ENCODE data around the gene DCN. TPM values are rescaled to one million over a fixed set of nuclear protein-coding genes. Genes with fewer than 3 reads are reported as not detected.

The DCN gene
- polyA plus RNA-seq, 3 donors = 459 to 519 (median 484) TPM

DNA sequence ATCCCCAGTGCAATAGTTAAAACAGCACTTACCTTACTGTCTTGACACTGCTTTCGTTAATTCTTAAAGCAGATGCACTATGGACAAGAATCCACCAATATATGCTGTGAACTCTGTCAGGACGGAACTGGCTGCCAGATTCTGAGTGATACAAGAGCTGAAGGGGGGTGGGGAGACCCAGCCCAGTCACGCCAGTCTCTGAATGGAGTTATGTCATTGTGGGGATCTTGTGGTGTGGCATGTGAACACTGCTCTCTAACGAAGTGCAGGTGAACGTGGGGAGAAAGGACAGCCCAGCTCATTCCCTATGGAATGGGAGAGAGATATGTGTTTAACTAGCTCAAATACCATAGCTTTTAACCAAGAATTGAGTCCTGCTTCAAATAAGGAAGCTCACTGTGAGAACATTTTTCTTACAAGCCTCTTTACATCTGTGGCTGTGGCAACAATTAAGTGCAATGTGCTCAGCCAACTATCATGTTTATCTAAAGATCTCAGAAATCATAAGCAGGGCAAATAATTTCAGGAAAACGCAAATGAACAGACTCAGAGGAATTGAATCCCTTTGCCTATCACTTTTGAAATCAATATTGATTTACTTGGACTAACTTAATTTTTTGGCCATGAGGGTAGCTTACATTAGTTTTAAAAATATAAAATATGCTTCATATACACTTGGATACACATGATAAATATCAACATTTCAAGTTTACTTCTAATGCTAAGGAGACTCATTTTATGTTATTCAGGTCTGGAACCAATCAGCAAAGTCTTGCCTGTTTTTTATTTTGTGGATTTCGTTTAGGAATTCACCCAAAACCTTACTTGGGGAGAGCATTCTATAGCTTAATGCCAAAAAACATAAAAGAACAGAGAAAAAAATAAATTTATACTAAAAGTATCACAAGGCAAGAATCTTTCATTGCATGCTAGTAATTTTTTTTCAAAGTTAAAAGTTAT is 71.0 kb downstream of the DCN start, which contains the start of gene LUM:
LUM (minus strand) TSS at position 129 of the 960 bp plus-strand sequence. CDS start 2,515 bp downstream, outside the sequence.
- DNase-seq (ENCODE audit: extremely low read depth in 1 of 11, low read depth in 9 of 11, low spot score in 4 of 11) = no peak

DNA sequence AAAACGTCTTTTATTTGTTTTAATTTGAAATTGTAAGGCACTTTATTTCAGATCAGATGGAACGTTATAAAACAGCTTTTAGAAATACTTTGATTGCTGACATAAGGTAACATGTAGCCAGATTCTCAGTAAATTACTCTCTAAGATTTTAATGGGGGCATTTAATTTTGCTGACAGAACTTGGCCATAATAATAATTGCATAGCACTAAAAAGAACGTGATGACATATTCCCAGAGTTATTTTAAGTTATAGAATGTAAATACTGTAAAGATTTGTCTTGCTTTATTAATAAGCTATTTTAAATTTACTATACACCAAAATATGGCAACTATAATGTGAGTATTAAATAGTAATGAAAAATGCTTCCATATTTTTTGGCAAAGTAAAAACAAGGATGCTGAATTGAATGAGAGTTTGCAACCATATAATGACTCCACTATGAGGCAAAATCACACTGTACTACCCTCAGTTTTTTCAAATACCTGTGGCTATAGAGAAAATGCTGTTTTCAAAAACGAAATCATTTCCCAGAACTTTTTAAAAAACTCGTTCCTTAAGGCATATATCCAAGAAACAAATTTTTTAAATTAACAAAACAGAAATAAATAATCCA is 72.2 kb downstream of the DCN start:
- no peak for DNase-seq (ENCODE audit: extremely low read depth in 1 of 11, low read depth in 9 of 11, low spot score in 4 of 11)

DNA sequence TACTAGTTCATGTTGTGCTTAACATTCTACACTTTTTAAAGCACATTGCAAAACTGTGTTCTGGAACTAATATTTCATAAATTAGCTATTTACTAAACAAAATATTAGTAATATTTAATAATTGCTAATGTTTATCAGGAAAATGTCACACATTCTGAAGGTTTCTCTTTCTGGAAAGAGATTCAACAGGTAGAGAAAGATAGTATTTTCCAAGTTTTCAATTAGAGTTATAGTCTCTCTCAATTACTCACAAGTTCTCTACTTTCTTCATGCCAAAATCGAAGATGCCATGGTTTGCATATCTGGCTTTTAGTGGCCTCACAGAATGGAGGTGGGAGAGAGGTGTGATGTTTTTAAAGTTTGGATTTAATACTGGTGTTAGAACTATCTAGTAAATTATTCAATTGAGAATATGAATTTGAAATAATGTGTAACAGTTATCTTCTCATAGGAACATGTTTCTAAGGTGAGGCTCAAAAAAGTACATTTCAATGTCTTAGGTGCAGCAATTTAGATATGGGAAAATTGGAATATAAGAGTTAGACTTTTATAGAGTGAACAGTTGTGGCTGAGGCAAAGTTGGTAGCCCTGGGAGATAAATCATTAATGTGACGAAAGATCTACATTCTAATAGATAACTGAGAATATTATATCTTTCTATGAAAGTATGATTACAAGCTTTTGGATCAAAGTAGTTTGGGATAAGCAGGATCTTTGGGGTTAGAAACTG is 72.9 kb downstream of the DCN start:
- no peak for DNase-seq (ENCODE audit: extremely low read depth in 1 of 11, low read depth in 9 of 11, low spot score in 4 of 11)

DNA sequence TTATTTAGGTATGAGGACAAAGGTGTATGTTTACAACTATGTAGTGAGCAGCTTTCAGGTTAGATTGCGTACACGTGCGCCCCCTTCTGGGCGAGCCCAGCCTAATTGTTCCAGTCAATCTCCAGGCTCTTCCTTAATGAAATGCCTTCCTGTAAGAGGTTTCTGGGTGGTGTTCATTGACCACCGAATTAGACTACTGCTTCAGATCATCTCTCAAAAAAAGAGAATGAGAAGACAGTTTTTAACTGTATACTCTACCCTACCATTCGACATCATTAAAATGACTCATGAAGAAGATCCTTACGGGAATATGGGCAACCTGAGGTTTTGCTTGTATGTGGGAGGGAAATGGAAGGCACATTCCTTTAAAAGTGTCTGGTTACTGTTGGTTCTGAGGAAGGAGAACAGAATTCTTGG is 73.5 kb downstream of the DCN start:
- DNase-seq (ENCODE audit: extremely low read depth in 1 of 11, low read depth in 9 of 11, low spot score in 4 of 11) = peak in 1 of 11 donors; percentile 15

DNA sequence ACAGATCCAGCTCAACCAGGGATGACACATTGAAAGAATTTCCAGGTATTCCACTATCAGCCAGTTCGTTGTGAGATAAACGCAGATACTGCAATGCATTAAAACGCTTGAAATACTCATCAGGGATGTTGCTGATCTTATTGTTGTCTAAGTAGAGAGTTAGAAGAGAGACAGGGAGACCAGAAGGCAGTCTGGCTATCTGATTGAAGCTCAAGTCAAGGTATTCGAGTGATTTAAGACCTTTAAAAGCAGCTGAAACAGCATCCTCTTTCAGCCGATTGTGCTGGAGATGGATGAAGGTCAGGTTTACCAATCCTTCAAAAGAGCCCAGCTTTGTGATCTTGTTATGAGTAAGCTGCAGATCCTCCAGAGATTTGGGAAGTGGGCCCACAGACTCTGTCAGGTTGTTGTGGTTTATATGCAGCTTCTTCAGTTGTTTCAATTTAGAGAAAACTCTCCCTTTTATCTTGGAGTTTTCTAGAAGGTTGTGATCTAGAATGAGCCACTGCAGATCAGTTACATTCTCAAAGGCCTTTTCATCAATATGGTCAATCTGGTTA is 74.3 kb downstream of the DCN start:
- DNase-seq (ENCODE audit: extremely low read depth in 1 of 11, low read depth in 9 of 11, low spot score in 4 of 11) = no peak

DNA sequence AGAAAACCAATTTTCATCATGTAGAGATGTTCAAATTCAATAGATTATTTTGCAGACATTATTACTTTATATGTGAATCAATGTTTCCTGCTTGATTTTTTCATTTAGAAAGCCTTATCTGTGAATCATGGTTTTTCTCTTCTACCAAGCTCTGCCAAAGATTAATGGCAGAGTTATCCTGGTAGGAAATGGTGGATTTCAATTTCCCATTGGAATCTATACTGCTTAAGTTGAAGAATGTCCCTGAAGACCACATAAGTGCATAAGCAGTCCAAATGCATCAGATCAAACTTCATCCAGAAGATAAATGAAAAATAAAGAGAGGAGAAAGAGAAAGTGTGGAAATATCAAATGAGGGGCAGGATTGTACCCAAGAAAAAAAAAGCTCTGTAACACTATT is 76.3 kb downstream of the DCN start:
- DNase-seq (ENCODE audit: extremely low read depth in 1 of 11, low read depth in 9 of 11, low spot score in 4 of 11) = no peak

DNA sequence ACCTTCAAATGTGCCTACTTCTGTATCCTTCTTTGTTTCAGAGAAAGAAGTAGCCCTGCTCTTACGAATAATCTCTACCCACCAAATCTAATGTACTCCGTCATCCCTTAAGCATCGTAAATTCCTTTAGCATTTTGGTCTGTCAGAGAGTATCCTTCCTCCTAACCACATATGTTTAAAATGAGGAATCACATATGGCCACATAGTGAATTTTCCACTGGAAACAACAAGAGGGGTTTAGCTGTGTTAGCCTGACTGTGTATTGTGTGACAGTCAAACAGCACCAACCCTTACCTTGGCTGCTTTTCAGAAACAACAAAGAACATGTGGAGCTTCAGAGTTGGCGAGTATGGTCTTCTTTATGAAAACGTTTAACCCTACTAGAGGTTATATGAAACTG is 76.8 kb downstream of the DCN start:
- no peak for DNase-seq (ENCODE audit: extremely low read depth in 1 of 11, low read depth in 9 of 11, low spot score in 4 of 11)

DNA sequence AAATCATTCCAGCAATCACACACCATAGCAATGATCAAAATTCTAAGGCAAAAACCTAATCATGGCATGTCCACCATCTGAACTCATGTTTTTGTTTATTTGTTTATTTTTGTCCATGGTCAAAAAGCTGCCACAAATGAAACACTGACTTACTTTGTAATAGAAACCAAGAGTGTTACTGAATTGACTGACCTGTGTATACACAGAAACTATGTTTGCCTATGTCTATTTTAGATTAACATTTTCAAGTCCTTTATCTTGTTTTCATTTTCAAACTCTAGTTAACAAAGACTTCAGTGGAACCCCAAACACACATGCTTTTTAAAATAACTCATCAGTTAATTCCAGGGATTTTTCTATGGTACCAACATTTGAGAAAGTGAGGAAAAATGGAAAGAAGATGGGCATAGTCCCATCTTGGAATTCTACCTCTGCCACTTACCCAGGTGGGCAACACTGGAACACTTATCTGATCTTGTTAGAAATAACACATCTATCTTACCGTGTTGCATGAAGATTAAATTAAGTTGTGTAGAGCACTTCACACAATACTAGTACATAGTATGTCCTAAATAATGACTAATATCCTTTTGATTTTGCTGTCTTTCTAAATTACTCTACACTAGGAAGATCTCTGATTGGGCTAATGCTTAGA is 77.7 kb downstream of the DCN start:
- no peak for DNase-seq (ENCODE audit: extremely low read depth in 1 of 11, low read depth in 9 of 11, low spot score in 4 of 11)

DNA sequence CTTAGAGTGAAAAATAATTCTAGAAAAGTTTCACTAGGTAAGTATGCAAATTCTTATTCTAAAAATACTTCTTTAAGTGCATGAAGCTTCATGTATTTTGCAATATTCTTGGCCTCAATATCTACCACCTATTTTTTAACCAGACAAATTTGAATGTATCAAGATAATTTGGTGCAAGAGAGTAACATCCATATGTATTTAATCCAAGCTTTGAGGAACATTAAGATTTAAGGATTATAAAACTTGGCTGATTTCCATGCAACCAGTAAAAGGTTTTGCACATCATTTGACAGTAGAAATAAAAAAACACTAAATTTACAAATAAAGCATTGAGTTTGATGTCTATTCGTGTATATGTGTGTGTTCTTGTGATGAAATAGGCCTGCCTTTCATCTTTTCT is 79.0 kb downstream of the DCN start:
- DNase-seq (ENCODE audit: extremely low read depth in 1 of 11, low read depth in 9 of 11, low spot score in 4 of 11) = no peak

DNA sequence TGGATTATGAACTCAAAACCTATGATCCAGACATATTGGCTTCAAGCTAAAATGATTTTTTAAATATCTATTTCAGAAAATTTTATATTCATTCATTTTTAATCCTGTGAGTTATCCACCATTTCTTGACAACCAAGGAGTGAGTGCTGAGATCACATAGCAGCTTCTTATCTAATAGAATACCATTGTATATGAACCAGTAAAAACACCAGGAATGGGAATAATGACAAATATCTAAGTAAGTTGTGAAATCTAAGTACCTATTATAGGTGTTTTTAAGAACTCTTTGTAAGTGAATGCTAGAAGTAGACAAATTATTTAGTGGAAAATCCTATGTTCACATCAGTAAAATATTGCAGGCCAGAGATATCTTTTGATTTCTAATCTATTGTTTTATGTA is 79.5 kb downstream of the DCN start:
- no peak for DNase-seq (ENCODE audit: extremely low read depth in 1 of 11, low read depth in 9 of 11, low spot score in 4 of 11)

DNA sequence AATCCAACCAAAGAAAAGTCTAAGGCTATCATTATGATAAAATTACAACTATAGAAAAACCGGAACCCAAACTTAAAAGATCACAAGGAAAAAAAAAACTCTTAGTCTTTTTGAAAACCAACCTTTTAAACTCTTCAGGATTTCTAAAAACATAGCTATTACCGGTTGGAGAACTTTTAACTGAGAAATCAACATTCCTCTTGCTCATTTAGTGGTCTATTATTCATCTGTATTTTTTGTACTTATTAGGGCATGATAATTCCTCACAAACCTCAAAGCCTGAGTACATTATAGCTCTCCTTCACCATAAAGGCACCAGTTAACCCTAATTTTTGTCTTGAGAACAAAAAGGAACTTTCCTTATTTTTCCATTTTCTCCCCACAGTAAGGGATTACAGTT is 81.7 kb downstream of the DCN start:
- DNase-seq (ENCODE audit: extremely low read depth in 1 of 11, low read depth in 9 of 11, low spot score in 4 of 11) = no peak

DNA sequence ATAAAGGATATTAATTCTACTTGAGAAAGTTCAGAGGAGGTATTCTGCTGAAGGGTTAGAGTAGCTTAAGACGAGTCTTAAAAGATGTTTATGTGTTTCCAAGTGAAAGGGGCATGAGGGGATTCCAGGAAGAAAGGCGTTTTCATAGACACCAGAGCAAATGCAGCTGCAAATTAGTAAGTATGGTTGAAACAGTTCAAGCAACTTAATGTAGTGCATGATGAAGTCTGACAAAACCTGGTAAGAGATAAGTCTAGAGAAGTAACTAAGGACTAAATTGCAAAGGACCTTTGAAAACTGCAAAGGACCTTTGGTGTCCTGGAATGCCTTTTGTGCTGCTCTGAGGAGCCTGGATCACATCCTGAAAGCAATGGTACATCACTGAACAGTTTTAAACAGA is 82.8 kb downstream of the DCN start:
- DNase-seq (ENCODE audit: extremely low read depth in 1 of 11, low read depth in 9 of 11, low spot score in 4 of 11) = no peak

DNA sequence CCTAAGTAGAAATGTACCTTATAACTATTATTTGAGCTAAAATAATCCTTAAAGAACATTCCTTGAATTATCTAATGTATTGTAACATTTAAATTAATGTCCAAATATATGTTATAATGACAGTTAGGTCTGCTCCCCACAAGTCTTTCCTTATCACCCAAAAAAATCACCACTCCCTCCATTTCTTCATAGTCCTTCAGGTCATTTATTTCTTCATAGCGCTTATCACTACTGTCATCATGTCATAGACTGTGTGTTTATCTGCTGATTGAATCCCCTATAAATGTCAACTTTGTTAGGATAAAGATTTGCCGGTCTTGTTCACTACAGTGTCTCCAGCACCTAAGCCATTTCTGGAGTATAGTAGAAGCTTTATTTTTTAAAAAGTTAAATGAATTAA is 83.3 kb downstream of the DCN start:
- DNase-seq (ENCODE audit: extremely low read depth in 1 of 11, low read depth in 9 of 11, low spot score in 4 of 11) = no peak

DNA sequence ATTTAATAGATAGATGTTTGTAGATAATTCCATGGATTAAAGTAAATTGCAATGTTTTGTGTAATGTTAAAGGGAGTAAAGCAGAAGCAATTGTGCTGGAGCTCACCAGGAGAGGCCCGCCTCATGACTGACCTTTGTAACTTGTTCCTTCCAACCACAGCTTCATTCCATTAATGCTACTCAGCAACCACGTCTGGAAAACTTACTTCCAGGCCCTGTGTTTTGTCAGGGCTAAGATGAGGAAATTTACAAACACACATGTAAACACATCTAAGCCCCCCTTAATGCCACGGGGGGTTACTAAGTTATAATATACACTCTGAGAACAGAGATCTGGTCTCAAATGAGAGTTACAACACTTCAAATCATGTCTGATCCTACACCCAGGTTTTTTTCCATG is 83.7 kb downstream of the DCN start:
- no peak for DNase-seq (ENCODE audit: extremely low read depth in 1 of 11, low read depth in 9 of 11, low spot score in 4 of 11)

DNA sequence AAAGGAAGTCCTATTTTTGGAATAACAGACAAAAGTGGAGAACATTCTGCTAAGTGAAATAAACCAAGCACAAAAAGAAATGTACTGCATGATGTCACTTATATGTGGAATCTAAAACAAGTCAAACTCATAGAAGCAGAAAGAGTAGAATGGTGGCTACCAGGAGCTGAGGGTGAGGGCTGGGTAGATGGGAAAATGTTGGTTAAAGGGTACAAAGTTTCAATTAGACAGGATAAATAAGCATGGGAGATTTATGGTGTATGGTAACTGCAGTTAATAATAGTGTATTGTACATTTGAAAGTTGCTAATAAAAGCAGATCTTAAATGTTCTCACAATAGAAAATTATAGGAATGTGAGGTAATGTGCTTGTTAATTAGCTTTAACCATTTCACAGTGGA is 84.2 kb downstream of the DCN start:
- no peak for DNase-seq (ENCODE audit: extremely low read depth in 1 of 11, low read depth in 9 of 11, low spot score in 4 of 11)

DNA sequence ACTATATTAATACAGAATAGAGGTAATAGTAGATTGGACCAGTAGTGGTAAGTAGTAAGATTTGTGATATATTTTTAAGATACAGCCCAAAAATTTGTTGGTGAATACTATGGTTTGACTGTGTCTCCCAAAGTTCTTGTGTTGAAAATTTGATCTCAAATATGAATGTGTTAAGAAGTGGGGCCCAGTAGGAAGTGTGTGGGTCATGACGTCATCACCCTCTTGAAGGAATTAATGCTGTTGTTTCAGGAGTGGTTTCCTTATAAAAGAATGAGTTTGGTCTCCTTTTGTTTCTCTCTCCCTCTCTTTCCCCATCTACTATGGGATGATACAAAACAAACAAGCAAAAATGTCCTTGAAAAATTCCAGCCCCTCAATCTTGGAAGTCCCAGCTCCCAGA is 87.7 kb downstream of the DCN start:
- no peak for DNase-seq (ENCODE audit: extremely low read depth in 1 of 11, low read depth in 9 of 11, low spot score in 4 of 11)

DNA sequence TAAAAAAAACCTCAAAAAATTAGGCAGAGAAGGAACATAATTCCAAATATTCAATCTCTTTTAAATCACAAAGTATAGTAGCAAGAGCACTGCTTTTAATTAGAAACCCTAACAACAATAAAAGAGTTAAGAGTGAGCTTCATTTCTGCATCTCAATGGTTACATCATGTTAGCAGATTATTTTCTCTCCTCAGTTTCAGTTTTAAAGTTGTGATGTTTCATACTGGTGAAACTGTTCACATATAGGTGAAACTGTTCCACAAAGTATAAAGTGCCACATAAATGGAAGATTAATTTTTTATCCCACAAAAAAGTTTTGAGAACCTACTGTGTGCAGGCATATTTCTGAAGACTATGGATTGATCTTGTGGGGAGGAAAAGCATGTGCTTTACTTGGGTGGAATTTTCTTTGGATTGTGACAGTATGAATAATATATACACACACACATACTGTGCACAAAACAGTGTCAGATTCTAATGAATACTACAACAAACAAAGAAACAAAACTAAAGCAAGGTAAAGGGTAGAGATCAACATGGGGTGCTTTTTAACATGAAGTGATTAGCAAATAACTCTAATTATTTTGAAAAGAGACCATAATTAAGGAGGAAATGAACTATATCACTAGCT is 88.5 kb downstream of the DCN start:
- no peak for DNase-seq (ENCODE audit: extremely low read depth in 1 of 11, low read depth in 9 of 11, low spot score in 4 of 11)

DNA sequence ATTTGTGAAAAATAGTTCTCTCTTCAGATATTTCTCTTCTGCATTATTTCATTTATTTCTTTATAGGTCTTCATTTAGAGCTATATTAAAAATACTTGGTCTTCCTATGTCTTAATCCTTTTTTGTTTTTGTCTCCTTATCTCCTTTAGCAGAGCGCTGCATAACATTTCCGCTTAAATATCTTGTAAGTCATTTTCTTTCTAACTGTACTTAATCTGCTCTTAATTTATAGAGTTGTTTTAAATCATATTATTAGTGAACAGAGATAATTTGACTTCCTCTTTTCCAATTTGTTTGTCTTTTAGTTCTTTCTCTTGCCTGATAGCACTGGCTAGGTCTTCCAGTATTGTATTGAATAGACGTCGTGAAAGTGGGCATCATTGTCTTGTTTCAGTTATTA is 89.3 kb downstream of the DCN start:
- DNase-seq (ENCODE audit: extremely low read depth in 1 of 11, low read depth in 9 of 11, low spot score in 4 of 11) = no peak
